CD4-positive, CD25-positive, alpha-beta regulatory T cell (primary cell): Measurements from ENCODE around the gene IFI6. TPM values are rescaled to one million over a fixed set of nuclear protein-coding genes. Genes with fewer than 3 reads are reported as not detected.
"Not testable (repeated sequence)": the region's sequence is repeated elsewhere in the genome, so short reads cannot be mapped to it uniquely, and the experiment has no call there.

Experiments
- ATAC-seq, 2 donors: fragments of 150-1000 bp; cut with Tn5 transposase; one replicate each; pipeline ENCODE4 v1.10.0; 2021; ENCODE audit warnings: low read depth in 2 of 2, moderate number of reproducible peaks in 2 of 2, moderate library complexity in 1 of 2
- DNase-seq, 3 donors: peaks; one replicate each; pipeline versions ENCODE4 v3.0.0 to v3.0.0-alpha.2; 2012 to 2022; ENCODE audit warnings: mixed read lengths in 1 of 3
- H3K27ac ChIP-seq: one replicate; pipeline ENCODE4 v1.7.0; 2013; ENCODE audit warnings: mild to moderate bottlenecking, low read length; ENCODE audit not compliant: insufficient read depth, poor library complexity, severe bottlenecking
- H3K27me3 ChIP-seq: one replicate; pipeline ENCODE4 v1.7.0; 2013; ENCODE audit warnings: low read length; ENCODE audit not compliant: control insufficient read depth, insufficient read depth
- H3K36me3 ChIP-seq: one replicate; pipeline ENCODE4 v1.7.0; 2013; ENCODE audit warnings: mild to moderate bottlenecking, low read length, moderate library complexity; ENCODE audit not compliant: control insufficient read depth, insufficient read depth
- H3K4me1 ChIP-seq: 2 replicates; pipeline ENCODE4 v1.7.0; 2013; ENCODE audit warnings: mild to moderate bottlenecking, low read length; ENCODE audit not compliant: insufficient read depth, control insufficient read depth, poor library complexity, severe bottlenecking
- H3K4me3 ChIP-seq: one replicate; pipeline ENCODE4 v1.7.0; 2013; ENCODE audit warnings: low read depth, mild to moderate bottlenecking, low read length, moderate library complexity
- H3K9me3 ChIP-seq, 2 experiments: 1 replicate in 1 of 2; 2 replicates in 1 of 2; pipeline ENCODE4 v1.7.0; 2013; ENCODE audit warnings: low read length in 2 of 2, mild to moderate bottlenecking in 1 of 2, moderate library complexity in 1 of 2; ENCODE audit not compliant: control insufficient read depth in 2 of 2
- H3K27ac Mint-ChIP-seq, 3 donors: one replicate each; pipeline ENCODE4 v1.8.0; 2020 to 2022; ENCODE audit warnings: mild to moderate bottlenecking in 3 of 3, mixed read lengths in 3 of 3, moderate library complexity in 2 of 3
- H3K27me3 Mint-ChIP-seq: one replicate; pipeline ENCODE4 v1.8.0; 2022; ENCODE audit warnings: mild to moderate bottlenecking, mixed read lengths
- H3K36me3 Mint-ChIP-seq: one replicate; pipeline ENCODE4 v1.8.0; 2020; ENCODE audit warnings: mixed read lengths
- H3K4me1 Mint-ChIP-seq, 4 donors: one replicate each; pipeline ENCODE4 v1.8.0; 2020 to 2022; ENCODE audit warnings: mixed read lengths in 4 of 4, mild to moderate bottlenecking in 1 of 4
- H3K4me3 Mint-ChIP-seq, 4 donors: one replicate each; pipeline ENCODE4 v1.8.0; 2020 to 2022; ENCODE audit warnings: mild to moderate bottlenecking in 4 of 4, mixed read lengths in 4 of 4, moderate library complexity in 3 of 4
- H3K9me3 Mint-ChIP-seq, 7 donors: one replicate each; pipeline ENCODE4 v1.8.0; 2020 to 2022; ENCODE audit warnings: mixed read lengths in 7 of 7, mild to moderate bottlenecking in 3 of 7, moderate library complexity in 2 of 7
- polyA plus RNA-seq, 4 donors: library from polyadenylated mRNA; unstranded; fragments of 300-500 nt; fragmentation: Illumina TruSeq; gene quantifications; one replicate each; pipeline ENCODE4 v1.2.3, GENCODE V29; 2021
- total RNA-seq: library from RNA; stranded (reverse); gene quantifications from one replicate; pipeline ENCODE4 v1.2.3, GENCODE V29; 2022

The IFI6 gene
- total and polyA plus RNA-seq, 5 donors from 2014 or later, result 49.7 to 199 (median 169) TPM

DNA sequence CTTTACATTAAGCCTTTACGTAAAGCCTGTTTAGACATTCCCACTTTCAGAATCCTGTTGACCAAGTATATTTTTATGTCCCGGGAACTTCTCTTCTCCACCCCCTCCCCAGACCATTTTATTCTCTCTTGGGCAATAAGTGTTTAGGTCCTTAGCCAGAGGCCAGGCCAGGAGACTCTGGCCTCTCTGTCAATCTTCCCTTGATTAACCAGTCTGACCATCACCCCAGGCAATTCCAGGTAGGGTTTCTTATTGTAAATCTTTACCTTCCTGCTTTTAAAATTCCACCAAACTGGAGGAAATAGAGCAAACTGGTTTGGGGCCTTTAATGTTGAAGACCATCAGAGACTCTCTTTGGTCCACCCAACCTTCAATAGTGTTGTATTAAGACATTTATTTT, 12.2 kb upstream of the IFI6 start:
- no peak for ATAC-seq
- no peak overlapping the region for H3K27ac ChIP-seq
- no peaks in the 10 kb centered on the region for H3K4me1 ChIP-seq

DNA sequence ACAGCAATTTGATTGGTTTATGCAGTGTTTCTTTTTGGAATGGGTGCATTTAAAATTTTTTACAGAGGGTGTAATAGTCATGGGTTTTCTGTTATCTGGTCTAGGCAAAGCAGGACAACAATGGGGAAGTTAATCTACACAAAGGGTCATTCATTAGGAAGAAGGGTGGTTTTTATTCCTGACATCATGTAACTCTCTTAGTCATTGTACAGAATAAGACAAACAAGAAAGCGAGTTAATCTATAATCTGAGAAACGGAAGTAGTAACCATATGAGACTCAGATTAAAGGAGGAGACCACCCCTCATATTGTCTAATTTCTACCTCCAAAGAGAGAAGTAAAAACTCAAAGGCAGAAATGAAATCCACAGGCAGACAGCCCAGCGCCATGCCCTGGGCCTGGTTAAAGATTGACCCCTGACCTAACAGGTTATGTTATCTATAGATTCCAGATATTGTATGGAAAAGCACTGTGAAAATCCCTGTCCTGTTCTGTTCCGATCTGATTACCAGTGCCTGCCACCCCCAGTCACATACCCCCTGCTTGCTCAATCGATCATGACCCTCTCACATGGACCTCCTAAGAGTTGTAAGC, 10.5 kb upstream of the IFI6 start:
- ATAC-seq (no peak), DNase-seq (no peak)
- Mint-ChIP-seq H3K27ac (peak overlapping the region in 1 of 3 donors; percentile 38), H3K4me1 (peaks cover 0 to 2% (median 0%) of the 10 kb centered on the region in 4 donors), H3K4me3 (peak overlapping the region in 1 of 4 donors; percentile 10), H3K9me3 (peaks cover 0 to 31% (median 8%) of the 10 kb centered on the region in 7 donors), H3K27me3 (peaks cover 10% of the 10 kb centered on the region), H3K36me3 (peaks cover 3% of the 10 kb centered on the region)
- no peaks in the 10 kb centered on the region for H3K4me1 ChIP-seq
- no peak overlapping the region for H3K27ac ChIP-seq
- no peak overlapping the region for H3K4me3 ChIP-seq
- no peaks in the 10 kb centered on the region for H3K36me3 ChIP-seq
- no peaks in the 10 kb centered on the region for H3K27me3 ChIP-seq
- H3K9me3 ChIP-seq, result peaks cover 8 to 27% of the 10 kb centered on the region in 2 experiments

More for the DNA sequence above, 12.2 kb upstream of the IFI6 start:
- no peak for DNase-seq
- Mint-ChIP-seq H3K27ac (no peak overlapping the region), H3K36me3 (peaks cover 3% of the 10 kb centered on the region), H3K9me3 (peaks cover 0 to 29% (median 8%) of the 10 kb centered on the region in 7 donors), H3K4me3 (no peak overlapping the region), H3K4me1 (peaks cover 0 to 2% (median 0%) of the 10 kb centered on the region in 4 donors), H3K27me3 (peaks cover 5% of the 10 kb centered on the region)
- Histone ChIP-seq H3K27me3 (no peaks in the 10 kb centered on the region), H3K36me3 (no peaks in the 10 kb centered on the region), H3K9me3 (peaks cover 8 to 27% of the 10 kb centered on the region in 2 experiments), H3K4me3 (no peak overlapping the region)

DNA sequence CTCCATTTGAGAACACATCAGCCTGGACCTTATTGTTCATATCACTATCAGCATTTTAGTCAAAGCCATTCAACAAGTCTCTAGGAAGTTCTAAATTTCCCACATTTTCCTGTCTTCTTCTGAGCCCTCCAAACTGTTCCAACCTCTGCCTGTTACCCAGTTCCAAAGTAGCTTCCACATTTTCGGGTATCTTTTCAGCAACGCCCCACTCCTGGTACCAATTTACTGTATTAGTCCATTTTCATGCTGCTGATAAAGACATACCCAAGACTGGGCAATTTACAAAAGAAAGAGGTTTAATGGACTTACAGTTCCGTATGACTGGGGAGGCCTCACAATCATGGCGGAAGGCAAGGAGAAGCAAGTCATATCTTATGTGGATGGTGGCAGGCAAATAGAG, 9.6 kb upstream of the IFI6 start:
- peaks cover 0 to 31% (median 8%) of the 10 kb centered on the region in 7 donors for H3K9me3 Mint-ChIP-seq
- not testable (repeated sequence) for H3K27ac ChIP-seq, H3K27me3 Mint-ChIP-seq, DNase-seq, H3K4me1 Mint-ChIP-seq, H3K27me3 ChIP-seq, H3K4me1 ChIP-seq, H3K4me3 Mint-ChIP-seq, ATAC-seq, H3K36me3 Mint-ChIP-seq, H3K4me3 ChIP-seq, H3K36me3 ChIP-seq
- peak overlapping the region in 1 of 3 donors; percentile 2 for H3K27ac Mint-ChIP-seq
- peaks cover 8 to 27% of the 10 kb centered on the region in 2 experiments for H3K9me3 ChIP-seq

DNA sequence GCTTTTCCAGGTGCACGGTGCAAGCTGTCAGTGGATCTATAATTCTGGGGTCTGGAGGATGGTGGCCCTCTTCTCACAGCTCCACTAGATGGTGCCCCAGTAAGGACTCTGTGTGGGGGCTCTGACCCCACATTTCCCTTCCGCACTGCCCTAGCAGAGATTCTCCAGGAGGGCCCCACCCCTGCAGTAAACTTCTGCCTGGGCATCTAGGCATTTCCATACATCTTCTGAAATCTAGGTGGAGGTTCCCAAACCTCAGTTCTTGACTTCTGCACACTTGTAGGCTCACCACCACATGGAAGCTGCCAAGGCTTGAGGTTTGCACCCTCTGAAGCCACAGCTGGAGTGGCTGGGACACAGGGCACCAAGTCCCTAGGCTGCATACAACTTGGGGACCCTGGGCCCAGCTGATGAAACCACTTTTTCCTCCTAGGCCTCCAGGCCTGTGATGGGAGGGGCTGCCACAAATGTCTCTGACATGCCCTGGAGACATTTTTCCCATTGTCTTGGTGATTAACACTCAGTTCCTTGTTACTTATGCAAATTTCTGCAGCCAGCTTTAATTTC, 8.3 kb upstream of the IFI6 start:
- H3K27ac ChIP-seq, H3K4me1 Mint-ChIP-seq, H3K4me3 ChIP-seq, H3K27ac Mint-ChIP-seq, DNase-seq, H3K4me3 Mint-ChIP-seq, ATAC-seq, H3K27me3 ChIP-seq, H3K36me3 ChIP-seq, H3K36me3 Mint-ChIP-seq, H3K4me1 ChIP-seq, H3K27me3 Mint-ChIP-seq: not testable (repeated sequence)
- H3K9me3 ChIP-seq, result peaks cover 8 to 27% of the 10 kb centered on the region in 2 experiments
- peaks cover 0 to 31% (median 8%) of the 10 kb centered on the region in 7 donors for H3K9me3 Mint-ChIP-seq

DNA sequence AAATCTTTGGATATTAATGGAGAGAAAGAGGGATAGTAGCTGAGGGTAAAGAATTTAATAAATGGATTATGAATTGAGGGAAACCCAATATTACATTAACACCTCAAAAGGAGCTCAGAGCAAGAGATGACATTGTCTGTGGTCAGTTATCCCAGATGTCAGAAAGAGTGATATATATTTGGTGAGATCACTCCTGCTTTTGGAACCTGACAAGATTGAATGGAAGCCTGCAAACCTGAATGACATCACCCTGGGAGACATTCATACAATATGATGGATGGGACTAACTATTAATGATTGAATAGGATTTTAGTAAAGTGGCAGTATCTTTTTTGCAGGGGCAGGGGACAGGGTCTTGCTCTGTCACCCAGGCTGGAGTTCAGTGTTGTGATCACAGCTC, 6.8 kb upstream of the IFI6 start:
- ATAC-seq (no peak), DNase-seq (no peak)
- H3K36me3 Mint-ChIP-seq, result peaks cover 3% of the 10 kb centered on the region
- H3K4me3 Mint-ChIP-seq, result no peak overlapping the region
- H3K9me3 Mint-ChIP-seq, result peaks cover 0 to 29% (median 8%) of the 10 kb centered on the region in 7 donors
- peaks cover 5% of the 10 kb centered on the region for H3K27me3 Mint-ChIP-seq
- Histone ChIP-seq H3K36me3 (no peaks in the 10 kb centered on the region), H3K9me3 (peaks cover 8 to 27% of the 10 kb centered on the region in 2 experiments), H3K27ac (no peak overlapping the region), H3K27me3 (no peaks in the 10 kb centered on the region), H3K4me1 (no peaks in the 10 kb centered on the region), H3K4me3 (no peak overlapping the region)
- H3K4me1 Mint-ChIP-seq, result no peaks in the 10 kb centered on the region
- no peak overlapping the region for H3K27ac Mint-ChIP-seq

DNA sequence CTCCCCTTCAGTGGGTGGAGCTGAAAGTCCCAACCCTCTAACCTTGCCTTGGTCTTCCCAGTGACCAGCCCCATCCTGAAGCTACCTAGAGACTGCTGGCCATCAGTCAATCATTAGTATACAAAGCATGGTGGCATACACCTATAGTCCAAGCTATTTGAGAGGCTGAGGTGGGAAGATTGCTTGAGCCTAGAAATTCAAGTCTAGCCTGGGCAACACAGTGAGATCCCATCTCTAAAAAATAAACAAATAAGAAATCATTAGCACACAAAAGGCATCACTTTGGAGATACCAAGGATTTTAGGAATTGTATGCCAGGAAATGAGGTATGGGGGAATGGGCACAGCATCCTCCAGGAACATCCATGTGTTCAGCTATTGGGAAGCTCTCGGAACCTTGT, 4.4 kb upstream of the IFI6 start:
- Mint-ChIP-seq H3K27me3 (peaks cover 5% of the 10 kb centered on the region), H3K9me3 (peaks cover 0 to 18% (median 4%) of the 10 kb centered on the region in 7 donors), H3K36me3 (peaks cover 3% of the 10 kb centered on the region), H3K4me3 (no peak overlapping the region), H3K4me1 (peaks cover 0 to 15% (median 9%) of the 10 kb centered on the region in 4 donors), H3K27ac (no peak overlapping the region)
- Histone ChIP-seq H3K36me3 (no peaks in the 10 kb centered on the region), H3K9me3 (peaks cover under 1 to 16% of the 10 kb centered on the region in 2 experiments), H3K4me1 (peaks cover 14% of the 10 kb centered on the region), H3K27me3 (no peaks in the 10 kb centered on the region), H3K4me3 (no peak overlapping the region), H3K27ac (no peak overlapping the region)
- DNase-seq, result no peak
- no peak for ATAC-seq

DNA sequence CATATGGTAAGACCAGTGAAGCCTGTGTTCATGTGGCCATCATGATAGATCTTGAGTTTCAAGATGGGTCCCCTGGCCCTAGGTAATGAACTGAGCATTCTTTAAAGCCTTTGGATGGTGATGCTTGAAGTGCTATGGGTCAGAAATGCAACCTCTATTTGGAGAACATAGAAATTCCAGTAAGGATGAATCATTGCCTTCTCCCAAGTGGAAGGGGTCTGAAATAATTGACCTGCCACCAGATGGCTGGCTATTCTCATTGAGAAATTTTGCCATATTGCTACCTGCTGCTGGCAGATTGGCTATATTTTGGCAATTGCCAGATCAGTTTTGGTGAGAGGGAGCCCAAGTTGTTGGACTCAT, 739 bp upstream of the IFI6 start:
- no peaks in the 10 kb centered on the region for H3K9me3 Mint-ChIP-seq
- Histone ChIP-seq H3K36me3 (no peaks in the 10 kb centered on the region), H3K9me3 (no peaks in the 10 kb centered on the region), H3K27me3 (no peaks in the 10 kb centered on the region), H3K27ac (peak overlapping the region; percentile 87), H3K4me3 (peak overlapping the region; percentile 95), H3K4me1 (peaks cover 38% of the 10 kb centered on the region)
- ATAC-seq (no peak), DNase-seq (no peak)
- H3K36me3 Mint-ChIP-seq, result peaks cover 4% of the 10 kb centered on the region
- H3K4me1 Mint-ChIP-seq, result peaks cover 0 to 41% (median 29%) of the 10 kb centered on the region in 4 donors
- H3K27me3 Mint-ChIP-seq, result peaks cover 5% of the 10 kb centered on the region
- H3K4me3 Mint-ChIP-seq, result peak overlapping the region; percentile 90 to 99 (median 96)
- H3K27ac Mint-ChIP-seq, result peak overlapping the region; percentile 95 to 99 (median 98)

DNA sequence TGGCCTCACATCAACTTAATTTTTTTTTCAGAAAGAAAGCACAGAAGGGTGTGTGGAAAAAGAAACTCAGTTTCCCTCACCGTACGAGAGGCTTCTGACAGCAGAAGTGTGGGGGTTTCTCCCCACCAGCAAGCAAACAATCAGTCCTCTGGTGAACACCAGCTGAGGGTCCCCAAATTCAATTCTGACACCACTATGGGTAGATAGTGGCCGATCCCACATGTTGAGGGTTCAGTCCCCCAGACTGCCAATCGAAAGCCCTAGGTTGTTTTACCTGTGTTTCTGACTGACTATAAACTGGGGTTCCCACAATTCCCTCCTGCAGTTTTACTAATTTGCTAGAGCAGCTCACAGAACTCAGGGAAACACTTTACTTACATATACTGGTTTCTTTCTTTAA, 2.1 kb downstream of the IFI6 start:
- peaks cover 3% of the 10 kb centered on the region for H3K36me3 ChIP-seq
- Mint-ChIP-seq H3K4me1 (peaks cover 0 to 49% (median 32%) of the 10 kb centered on the region in 4 donors), H3K9me3 (no peaks in the 10 kb centered on the region), H3K36me3 (peaks cover 19% of the 10 kb centered on the region), H3K4me3 (peak overlapping the region; percentile 90 to 99 (median 96)), H3K27ac (peak overlapping the region in 2 of 3 donors; percentile 65 to 95), H3K27me3 (peaks cover 8% of the 10 kb centered on the region)
- peaks cover 38% of the 10 kb centered on the region for H3K4me1 ChIP-seq
- H3K9me3 ChIP-seq, result no peaks in the 10 kb centered on the region
- peak overlapping the region; percentile 83 for H3K4me3 ChIP-seq
- H3K27me3 ChIP-seq, result no peaks in the 10 kb centered on the region
- ATAC-seq (no peak), DNase-seq (no peak)
- H3K27ac ChIP-seq, result peak overlapping the region; percentile 87
